Stimulated activated CD4-positive, alpha-beta T cell treated with anti-CD3 and anti-CD28 coated beads, Interleukin-1b, Interleukin-23, amount 100 ng/mL, for 48 hours (primary cell): ENCODE results near the gene NPDC1.
"Not testable (repeated sequence)": the region's sequence is repeated elsewhere in the genome, so short reads cannot be mapped to it uniquely, and the experiment has no call there.

Experiments used
- DNase-seq: peaks from one replicate; pipeline ENCODE4 v3.0.0-alpha.2; 2020

The NPDC1 gene

DNA sequence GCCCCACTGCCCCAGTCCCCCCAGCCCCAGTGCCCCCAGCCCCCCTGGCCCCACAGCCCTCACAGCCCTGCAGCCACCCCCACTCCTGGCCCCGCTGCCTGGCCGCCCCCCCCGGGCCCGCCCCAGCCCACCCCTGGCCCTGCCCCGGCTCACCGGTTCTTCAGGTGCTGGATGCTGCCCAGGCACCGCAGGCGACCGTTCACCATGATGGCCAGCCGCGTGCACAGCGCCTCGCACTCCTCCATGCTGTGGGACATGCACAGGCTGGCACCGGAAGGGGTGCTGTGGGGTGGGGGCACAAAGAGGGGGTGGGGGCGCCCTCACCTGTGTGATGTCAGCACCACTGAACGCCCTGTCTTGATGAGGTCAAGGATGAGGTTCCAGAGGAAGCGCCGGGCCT is 36.8 kb downstream of the NPDC1 start:
- DNase-seq: no peak

DNA sequence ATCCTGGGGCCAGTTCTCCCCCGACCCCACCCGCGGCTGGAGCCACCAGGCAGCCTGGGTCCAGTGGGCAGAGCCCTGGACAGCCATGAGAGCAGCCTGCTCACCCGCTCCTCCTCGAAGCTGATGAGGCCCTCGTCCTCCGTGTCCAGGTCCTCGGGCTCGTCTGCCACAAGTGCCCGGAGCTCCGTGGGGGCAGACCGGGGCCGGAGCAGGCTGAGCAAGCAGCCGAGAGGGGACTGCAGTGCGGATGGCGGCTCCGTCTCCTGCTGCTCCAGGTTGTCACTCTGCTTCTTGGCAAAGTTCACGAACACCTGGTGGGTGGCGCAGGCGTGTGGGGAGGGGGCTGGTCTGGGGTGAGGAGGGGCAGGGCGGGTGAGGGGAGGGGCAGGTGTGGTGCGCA is 37.7 kb downstream of the NPDC1 start:
- no peak for DNase-seq

DNA sequence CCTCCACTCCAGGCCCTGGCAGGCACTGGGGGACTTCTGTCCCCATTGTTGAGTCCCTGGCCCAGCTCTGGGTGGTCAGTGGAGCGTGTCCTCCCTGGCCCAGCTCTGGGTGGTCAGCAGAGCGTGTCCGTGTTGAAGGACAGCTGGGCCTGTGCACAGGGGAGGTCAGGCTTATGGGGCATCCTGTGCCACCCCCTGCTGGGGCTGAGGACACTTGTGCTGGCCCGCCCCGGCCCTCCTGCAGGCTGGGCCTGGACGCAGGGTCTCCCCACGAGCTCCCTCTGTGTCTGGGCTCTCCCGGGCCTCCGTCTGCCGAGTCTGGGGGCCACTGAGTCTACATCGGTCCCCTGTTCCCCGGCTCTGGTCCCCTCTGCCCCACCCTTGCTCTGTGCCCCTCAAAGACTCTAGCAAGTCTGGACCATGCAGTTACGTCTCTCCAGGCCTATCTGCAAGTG is 38.1 kb downstream of the NPDC1 start:
- DNase-seq: no peak

DNA sequence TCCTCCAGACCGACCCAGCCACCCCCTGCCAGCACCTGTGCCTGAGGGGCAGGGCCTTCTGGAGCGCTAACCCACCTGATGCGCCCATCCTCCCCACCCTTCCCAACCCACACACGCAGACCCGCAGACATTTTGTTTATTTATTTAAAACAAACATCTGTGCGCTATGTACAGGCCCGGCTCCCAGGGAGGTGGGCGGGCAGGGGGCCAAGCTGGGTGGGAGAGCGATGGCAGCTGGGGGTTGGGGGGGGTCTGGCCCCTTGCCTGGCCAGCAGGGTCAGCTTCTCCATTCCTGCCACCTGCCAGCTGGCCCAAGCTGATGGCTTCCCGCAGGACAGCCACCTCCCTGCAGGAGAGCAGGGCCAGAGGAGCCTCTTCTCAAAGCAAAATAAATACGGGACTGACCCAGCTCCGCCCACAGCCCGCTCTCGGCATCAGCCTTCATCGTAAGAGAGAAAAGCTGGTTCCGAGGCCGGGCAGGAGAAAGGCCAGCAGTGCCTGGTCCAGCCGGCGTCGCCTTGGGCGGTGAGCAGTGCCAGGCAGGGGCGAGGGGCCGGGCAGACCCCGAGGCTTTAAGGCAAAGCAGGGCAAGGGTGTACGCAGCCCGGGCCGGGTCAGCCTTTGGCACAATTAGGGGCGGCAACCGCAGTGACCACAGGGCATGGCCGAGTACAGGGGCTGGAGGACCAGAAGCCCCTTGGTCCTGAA is 38.7 kb downstream of the NPDC1 start:
- no peak for DNase-seq

DNA sequence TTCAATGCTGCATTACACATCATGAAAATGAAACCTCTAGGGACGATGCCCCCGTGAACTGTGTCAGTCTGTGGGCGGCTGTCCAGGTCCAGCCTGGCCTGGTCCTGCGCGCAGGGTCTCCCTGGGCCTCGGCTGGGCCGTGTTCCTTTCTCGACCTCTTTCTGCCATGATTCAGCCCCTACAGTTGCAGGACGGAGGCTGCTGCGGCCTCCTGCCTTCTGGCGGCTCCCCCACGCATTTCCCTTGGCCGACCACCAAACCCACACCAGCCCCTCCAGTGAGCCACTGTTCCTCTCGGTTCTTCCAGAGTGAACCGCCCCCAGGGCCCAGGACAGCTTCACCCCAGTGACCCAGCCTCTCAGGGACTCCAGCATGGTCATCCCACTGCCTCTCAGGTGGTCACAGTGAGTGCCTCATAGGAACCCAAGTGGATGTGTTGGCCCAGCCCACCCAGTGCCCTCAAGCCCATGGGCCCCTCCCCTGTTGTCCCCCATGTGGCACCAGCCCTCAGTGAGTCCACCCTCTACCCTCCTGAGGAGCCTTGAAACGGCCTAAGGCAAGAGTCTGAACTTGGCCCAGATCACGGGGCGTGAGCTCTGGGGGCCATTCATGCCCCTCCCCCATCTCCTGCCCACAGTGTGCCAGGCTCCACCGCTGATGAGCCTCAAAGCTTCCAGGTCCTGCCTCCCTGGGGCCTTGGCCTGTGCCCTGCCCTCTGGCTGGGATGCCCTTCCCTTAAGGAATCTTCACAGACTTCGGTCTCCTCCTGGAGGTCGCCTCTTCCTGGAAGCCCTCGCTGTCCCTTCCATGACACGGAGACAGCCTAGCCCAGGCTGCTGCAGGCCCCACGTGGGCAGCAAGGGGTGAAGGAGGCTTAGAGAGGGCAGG is 39.6 kb downstream of the NPDC1 start:
- no peak for DNase-seq

DNA sequence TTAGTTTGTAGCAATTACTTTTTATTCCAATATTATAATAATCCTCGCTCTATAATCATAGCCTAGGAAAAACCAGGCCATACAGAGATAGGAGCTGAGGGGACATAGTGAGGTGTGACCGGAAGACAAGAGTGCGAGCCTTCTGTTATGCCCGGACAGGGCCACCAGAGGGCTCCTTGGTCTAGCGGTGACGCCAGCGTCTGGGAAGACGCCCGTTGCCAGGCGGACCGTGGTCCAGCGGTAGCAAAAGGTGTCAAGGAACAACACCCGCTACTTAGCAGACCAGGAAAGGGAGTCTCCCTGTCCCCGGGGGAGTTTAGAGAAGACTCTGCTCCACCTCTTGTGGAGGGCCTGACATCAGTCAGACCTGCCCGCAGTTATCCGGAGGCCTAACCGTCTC is 41.7 kb downstream of the NPDC1 start:
- DNase-seq: not testable (repeated sequence)

DNA sequence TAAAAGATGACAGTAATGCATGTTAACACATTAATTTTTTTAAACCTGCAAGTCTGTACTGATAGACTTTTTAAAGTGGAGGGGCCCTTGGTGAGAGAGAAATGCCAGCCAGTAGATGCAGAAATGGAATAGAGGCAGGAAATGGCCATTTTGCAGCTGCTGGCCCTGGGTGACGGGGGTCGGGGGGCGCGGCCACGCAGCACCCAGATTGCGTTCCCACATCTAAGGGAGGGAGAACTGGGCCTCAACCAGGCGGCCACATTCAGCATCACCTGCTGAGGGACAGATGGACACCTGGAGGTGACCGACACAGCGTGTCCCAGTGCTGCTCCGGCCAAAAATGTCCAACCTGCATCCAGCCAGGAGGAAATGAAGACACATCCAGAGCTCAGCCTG is 43.3 kb downstream of the NPDC1 start:
- no peak for DNase-seq

DNA sequence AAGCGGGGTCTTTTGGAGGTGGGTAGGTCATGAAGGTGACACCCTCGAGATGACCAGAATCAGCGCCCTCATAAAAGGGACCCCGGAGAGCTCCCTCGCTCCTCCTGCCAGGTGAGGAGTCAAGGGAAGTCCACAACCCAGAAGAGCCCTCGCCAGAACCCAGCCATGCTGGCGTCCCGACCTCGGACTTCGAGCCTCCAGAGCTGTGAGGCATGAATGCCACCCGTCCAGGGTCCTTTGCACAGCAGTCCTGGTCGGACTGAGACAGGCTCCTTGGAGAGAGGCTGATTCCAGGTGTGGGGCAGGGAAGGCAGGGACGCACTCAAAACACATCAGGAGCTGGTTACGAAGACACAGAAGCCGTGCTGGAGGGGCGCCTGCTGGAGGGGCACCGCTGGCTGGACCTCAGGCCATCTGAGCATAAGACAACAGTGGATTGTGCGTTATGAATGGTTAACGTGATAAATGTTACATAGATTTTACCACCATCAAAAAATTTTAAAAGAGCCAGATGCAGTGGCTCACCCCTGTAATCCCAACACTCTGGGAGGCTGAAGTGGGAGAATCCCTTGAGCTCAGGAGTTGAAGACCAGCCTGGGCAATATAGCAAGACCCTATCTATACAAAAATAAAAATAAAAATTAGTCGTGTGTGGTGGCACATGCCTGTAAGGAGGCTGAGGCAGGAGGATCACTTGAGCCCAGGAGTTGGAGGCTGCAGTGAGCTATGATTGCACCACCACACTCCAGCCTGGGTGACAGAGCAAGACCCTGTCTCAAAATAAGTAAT is 43.9 kb downstream of the NPDC1 start:
- no peak for DNase-seq

DNA sequence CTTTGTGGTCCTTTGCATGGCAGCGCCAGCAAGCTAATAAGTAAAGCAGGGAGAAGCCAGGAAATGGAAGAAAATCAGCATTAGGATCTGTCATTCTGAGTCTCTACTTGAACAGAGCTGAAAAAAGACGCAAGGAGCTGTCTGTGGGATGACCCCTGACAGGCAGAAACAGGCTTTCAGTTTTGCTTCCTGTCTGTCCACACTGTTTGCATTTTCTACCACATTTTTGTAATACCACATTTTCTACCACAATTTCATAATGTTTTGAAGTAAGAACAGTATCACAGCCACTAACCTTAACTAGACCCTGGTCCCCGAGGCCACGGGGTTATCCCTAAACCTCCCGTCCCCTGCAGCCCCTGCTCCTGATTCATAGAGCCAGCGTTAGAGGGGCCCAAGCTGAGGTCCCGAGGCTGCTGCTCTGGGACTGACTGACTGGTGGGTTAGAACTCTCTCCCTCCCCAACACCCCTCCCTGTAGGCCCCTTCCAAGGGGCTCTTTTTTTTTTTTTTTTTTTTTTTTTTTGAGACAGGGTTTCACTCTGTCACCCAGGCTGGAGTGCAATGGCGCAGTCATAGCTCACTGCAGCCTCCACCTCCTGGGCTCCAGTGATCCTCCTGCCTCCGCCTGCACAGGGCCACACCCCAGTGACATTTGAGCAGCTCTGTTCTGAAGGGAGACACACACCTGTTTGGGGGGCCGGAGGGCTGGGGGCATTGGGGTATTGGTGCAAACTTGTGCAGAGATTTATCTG is 45.6 kb downstream of the NPDC1 start:
- no peak for DNase-seq

DNA sequence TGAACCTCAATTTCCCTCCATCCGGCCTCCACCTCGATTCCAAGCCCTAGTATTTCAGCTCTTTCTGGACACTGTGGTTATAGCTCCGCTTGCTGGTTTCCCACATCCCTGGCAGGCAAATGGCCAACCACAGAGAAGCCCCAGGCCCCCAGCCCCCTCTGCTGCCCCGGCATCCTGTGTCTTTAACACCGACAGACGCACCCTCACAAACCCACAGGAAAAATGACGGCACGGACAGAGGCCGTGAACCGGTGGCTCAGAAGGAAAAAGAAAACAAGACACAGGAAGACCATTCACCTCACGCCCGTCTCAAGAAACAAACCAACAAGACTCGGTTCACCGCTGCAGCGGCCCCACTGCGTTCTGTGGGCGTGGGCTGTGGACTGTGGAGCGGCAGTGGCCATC is 48.1 kb downstream of the NPDC1 start:
- no peak for DNase-seq

DNA sequence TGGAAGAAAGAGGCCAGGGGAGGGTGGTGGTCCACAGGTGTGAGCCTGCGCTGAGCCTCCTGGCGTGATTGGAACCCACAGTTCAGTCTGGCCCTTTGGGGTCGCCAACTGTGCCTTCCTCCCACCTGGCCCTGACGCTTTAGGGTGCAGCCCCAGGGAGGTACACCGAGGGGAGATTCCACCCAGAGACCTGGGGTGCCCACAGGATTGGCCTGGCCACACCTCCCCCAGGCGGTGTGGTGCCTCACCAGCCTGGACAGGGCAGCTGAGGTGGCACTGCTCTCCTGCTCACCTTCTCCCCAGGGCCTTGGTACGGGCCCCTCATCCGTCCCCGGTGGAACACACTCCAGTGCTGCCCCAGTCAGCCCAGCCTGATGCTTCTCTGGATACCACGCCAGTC is 48.6 kb downstream of the NPDC1 start:
- DNase-seq: no peak

DNA sequence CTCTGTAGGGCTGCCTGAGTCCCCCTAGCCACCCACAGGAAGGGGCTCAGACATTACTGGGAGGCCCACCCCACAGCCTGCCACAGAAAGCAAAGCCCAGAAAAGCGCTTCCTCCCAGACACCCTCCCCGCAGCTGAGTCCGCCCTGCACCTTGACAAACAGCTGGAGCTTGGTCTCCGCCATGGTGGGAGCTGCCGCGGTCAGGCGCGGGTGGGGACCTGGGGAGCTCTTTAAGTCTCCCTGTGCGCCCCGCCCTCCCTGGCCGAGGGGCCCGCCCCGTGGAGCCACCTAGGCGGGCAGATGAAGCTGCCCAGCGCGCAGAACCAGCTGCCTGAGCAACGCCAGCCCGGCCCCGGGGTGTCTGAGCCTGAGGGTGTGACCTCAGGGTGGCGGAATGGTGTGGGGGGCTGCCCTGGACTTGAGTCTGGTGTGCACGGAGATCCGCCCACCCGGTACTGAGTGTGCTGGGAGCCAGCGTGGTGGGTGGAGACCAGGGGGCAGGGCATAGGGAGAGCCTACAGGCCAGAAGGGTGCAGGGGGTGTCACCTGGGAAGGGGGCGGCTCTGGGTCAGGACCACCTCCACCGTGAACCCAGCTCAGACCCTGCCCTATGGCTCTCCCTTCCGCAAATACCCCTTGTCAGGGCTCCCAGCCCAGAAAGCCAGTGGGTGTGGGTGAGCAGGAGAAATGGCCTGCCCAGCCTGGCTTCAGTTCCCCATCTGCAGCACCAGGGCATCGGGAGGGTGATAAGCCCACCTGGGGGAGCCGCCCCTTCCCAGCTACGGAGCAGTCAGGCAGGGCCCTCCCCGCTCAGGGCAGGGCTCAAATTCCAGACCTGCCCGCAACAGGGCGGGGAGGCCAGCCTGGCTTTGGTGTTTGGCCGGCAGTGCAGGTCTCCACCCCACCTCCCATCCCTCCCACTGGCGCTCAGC is 49.4 kb downstream of the NPDC1 start, which contains the start of gene CLIC3:
Gene CLIC3 (minus strand): TSS at position 208 of the 932 bp plus-strand sequence. CDS start 25 bp downstream, at position 183.
- DNase-seq: no peak

DNA sequence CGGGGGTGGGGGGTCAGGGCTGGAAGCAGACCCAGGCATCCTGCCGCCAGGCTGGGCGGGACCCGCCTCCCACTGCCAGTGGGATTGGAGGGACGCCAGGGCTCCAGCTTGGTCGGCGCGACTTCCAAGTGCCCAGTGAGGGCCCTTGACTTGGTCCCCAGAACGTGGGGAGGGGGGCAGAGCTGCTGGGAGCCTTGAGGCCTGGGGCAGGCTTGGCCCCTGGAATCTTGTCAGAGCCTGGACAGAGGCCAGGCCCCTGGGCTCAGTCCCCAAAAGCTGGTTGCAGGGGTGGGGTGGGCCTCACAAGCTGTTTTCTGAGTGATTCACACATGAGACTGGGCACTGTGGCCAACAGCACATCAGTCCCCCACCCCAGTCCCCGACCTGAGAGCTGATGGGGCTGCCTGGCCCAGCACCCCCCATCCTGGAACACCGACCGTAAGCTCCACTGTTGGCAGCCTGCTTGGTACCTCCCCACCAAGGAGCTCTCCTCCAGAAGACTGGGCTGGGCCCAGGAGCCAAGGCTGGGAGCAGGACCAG is 50.1 kb downstream of the NPDC1 start:
- no peak for DNase-seq

DNA sequence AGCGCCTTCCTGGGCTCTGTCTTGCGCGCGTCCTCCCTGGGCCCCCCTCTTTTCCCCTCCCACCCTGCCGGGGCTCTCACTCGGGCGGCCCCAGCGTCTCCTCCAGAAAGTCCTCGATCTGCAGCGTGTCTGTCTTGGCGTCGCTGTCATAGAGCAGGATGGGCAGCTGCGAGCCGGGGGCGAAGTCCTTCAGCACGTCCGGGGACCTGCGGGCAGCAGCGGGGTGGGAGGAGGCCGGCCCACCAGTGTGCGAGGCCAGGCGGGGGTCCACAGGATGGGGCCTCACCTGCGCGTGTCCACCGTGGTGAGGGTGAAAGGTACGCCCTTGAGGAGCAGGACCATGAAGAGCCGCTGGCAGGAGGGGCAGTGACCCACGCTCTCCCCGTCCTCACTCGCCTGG is 50.6 kb downstream of the NPDC1 start:
- DNase-seq: no peak

DNA sequence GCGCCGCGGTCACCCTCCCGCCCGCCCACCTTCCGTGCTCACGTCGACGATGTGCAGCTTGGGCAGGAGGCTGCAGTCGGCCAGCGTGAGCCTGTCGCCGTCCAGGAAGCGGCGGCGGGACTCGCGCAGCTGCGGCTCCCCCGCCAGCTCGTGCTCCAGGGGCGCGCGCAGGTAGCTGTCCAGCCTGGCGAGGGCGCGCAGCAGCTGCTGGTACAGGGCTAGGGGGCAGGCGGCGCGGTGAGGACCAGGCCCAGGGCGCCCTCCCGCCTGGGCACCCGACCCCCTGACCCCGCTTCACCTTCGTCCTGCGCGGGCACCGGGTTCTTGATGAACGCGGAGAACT is 51.1 kb downstream of the NPDC1 start:
- no peak for DNase-seq

DNA sequence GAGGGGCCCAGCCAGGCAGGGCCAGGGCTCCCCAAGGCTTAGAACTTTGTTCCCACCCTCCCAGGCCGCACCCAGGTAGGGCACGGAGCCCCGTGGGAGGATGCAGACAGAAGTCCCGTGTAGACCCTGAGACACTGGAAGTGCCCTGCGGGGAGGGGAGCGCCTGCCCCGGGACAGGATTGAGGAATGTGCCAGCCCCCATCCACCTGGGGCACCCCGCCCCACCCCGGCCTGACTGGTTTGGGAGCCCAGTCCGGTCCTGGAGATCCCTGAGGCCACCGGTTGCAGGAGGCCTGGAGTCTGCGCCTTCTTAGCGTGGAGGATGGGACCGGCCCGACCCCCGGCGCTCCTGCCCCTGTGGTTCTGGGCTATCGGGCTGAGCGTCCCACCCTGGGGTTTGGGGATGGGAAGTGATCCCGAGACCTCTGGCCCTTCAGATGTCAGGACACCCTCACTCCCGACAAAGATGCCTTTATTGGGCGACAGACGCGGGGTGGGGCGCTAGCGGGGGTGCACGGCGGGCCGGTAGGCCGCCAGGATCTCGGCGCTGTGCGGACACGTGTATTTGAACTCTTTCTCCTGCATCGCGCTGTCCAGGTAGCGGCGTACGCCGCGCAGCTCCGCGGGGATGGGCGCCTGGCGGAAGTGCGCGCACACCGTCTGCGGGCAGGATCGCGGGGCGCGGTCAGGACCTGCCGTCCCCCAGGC is 51.6 kb downstream of the NPDC1 start:
- DNase-seq: no peak

DNA sequence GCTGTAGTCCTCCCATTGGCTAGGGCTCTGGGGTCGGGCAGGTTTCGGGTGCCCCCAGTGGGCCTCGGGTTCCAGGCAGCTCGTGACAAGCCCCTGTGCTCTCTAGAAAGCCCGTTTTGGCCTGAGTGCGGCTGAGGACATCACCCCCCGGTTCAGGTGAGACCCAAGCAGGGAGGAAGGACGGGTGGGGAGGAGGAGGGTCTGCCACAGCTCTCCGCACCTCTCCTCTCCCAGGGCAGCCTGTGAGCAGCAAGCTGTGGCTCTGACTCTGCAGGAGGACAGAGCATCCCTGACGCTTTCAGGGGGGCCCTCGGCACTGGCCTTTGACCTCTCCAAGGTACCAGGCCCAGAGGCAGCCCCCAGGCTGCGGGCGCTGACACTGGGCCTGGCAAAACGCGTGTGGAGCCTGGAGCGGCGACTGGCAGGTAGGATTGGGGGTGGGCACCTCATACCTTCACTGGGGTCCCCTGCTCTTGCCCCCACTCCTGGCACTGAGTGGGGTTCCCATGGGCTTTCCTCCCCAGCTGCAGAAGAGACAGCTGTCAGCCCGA is 53.1 kb downstream of the NPDC1 start:
- no peak for DNase-seq

DNA sequence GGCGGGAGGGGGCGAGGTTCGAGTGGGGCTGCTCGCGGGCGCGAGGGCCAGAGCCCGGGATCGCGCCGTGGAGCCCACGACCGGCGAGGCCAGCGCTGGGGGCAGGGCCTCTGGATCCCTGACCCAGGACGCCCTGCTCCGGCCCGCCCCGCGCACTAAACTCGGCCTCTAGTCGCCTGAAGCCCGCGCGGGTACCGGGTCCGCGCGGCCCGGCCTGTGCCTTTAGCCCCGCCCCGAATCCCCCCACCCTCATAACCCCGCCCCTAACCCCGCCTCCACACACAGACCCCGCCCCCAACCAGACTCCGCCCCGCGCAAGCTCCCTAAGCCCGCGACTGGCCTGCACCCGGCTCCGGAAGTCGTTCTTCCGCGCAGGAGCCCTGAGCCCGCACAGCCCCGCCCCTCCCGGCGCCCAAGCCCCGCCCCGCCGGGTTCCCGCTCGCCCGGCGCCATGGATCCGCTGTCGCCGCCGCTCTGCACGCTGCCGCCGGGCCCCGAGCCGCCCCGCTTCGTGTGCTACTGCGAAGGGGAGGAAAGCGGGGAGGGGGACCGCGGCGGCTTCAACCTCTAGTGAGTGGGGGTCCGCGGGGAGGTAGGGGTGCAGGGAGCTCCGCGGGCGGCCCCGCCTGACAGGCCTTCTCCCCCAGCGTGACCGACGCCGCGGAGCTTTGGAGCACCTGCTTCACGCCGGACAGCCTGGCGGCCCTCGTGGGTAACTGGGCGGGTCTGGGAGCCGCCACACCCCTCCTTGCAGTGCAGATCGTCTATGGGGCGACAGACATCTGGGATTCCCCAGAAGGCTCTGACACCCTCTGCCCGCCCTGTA is 53.8 kb downstream of the NPDC1 start, which contains the start of gene PAXX:
Gene PAXX (plus strand): TSS at position 430 of the 826 bp plus-strand sequence. CDS start 22 bp downstream, at position 452.
- DNase-seq: peak; percentile 93
